ENCODE measurements around the gene SORCS1. TPM values are rescaled to one million over a fixed set of nuclear protein-coding genes. Genes with fewer than 3 reads are reported as not detected.

SORCS1 gene
- total RNA-seq, 1 experiment from 2014 or later: not detected

DNA sequence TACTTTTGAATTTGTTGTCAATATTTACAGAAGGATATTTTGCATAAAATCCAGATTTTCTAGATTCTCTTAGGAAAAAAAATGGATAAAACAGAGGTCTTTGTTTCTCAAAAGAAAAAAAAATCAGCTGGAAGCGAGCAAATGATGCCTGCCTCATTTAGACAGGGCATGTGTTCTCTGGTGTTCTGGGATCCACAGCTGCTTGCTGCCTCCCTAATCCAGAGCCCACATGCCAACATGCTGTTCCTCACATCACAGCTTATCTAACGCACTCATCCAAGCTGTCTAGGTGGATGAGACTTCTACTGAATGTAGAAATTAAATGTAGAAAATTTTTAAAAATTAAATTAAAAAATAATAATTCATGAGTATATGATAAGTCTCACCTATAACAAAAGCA lies 630.1 kb downstream of the SORCS1 start:
- no TSS peak for BruUV-seq (replicated peaks)
- POLR2A ChIA-PET: no interaction called here
- Histone ChIP-seq H4K20me1 (ENCODE audit: insufficient read depth) (no peaks in the 10 kb centered on the region), H2AFZ (ENCODE audit: low read depth, low read length, poor library complexity, severe bottlenecking) (no peak overlapping the region), H3K79me2 (ENCODE audit: insufficient read depth, low read length) (no peaks in the 10 kb centered on the region), H3K9me3 (ENCODE audit: control insufficient read depth in 1 of 2, insufficient read depth in 1 of 2, low read depth in 1 of 2, low read length in 2 of 2) (peaks cover 14 to 28% of the 10 kb centered on the region in 2 experiments), H3K9ac (ENCODE audit: low read length) (no peak overlapping the region), H3K27ac (ENCODE audit: low read depth, low read length) (no peak overlapping the region), H3K4me2 (ENCODE audit: low read length) (no peak overlapping the region), H3K4me3 (replicated peaks in 1 of 2; ENCODE audit: low read depth in 1 of 2, low read length in 2 of 2) (no peak overlapping the region), H3K4me1 (ENCODE audit: control insufficient read depth in 1 of 2, insufficient read depth in 2 of 2, low read length in 2 of 2) (no peaks in the 10 kb centered on the region), H3K9me2 (ENCODE audit: insufficient read depth) (no peaks in the 10 kb centered on the region), H3K36me3 (ENCODE audit: control insufficient read depth in 1 of 2, insufficient read depth in 2 of 2, low read length in 2 of 2) (no peaks in the 10 kb centered on the region), H3K27me3 (ENCODE audit: insufficient read depth, low read length) (no peaks in the 10 kb centered on the region)
- no peak for DNase-seq (ENCODE audit: low read depth, low spot score)
- RAD21 ChIA-PET (ENCODE audit: low non-redundant PET in 1 of 2, low total read pairs in 2 of 2, uncharacterized antibody in 2 of 2, unreplicated experiment in 2 of 2): no interaction called here
- no peak for ATAC-seq
- CTCF ChIA-PET: no interaction called here
- TF ChIP-seq SRF (IDR thresholded peaks at IDR 0.05; ENCODE audit: low read depth) (no peak), EZH2 (IDR thresholded peaks at IDR 0.05) (no peak), YY1 (IDR thresholded peaks at IDR 0.05; ENCODE audit: extremely low read depth, insufficient replicate concordance, low read depth, low read length) (no peak), SP1 (IDR thresholded peaks at IDR 0.05; ENCODE audit: low read depth) (no peak), ELF1 (IDR thresholded peaks at IDR 0.05; ENCODE audit: borderline replicate concordance, low read depth) (no peak), RAD21 (IDR thresholded peaks at IDR 0.05; ENCODE audit: low read depth) (no peak), CBX3 (IDR thresholded peaks at IDR 0.05; ENCODE audit: low read depth) (no peak), EZH2phosphoT487 (IDR thresholded peaks at IDR 0.05; ENCODE audit: borderline replicate concordance) (no peak), ZFX (IDR thresholded peaks at IDR 0.05) (no peak), POLR2AphosphoS5 (IDR thresholded peaks at IDR 0.05; ENCODE audit: low read depth, low read length) (no peak), CEBPB (IDR thresholded peaks at IDR 0.05; ENCODE audit: low read depth) (no peak), MAX (IDR thresholded peaks at IDR 0.05) (no peak)
- TF ChIP-seq, protein P1, sequence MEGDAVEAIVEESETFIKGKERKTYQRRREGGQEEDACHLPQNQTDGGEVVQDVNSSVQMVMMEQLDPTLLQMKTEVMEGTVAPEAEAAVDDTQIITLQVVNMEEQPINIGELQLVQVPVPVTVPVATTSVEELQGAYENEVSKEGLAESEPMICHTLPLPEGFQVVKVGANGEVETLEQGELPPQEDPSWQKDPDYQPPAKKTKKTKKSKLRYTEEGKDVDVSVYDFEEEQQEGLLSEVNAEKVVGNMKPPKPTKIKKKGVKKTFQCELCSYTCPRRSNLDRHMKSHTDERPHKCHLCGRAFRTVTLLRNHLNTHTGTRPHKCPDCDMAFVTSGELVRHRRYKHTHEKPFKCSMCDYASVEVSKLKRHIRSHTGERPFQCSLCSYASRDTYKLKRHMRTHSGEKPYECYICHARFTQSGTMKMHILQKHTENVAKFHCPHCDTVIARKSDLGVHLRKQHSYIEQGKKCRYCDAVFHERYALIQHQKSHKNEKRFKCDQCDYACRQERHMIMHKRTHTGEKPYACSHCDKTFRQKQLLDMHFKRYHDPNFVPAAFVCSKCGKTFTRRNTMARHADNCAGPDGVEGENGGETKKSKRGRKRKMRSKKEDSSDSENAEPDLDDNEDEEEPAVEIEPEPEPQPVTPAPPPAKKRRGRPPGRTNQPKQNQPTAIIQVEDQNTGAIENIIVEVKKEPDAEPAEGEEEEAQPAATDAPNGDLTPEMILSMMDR (IDR thresholded peaks at IDR 0.05 in 2 of 3, conservative IDR thresholded peaks at IDR 0.05 in 1 of 3; ENCODE audit: borderline replicate concordance in 1 of 3, insufficient read depth in 1 of 3, low read depth in 2 of 3, low read length in 2 of 3): no peak
- TF ChIP-seq, protein P2, sequence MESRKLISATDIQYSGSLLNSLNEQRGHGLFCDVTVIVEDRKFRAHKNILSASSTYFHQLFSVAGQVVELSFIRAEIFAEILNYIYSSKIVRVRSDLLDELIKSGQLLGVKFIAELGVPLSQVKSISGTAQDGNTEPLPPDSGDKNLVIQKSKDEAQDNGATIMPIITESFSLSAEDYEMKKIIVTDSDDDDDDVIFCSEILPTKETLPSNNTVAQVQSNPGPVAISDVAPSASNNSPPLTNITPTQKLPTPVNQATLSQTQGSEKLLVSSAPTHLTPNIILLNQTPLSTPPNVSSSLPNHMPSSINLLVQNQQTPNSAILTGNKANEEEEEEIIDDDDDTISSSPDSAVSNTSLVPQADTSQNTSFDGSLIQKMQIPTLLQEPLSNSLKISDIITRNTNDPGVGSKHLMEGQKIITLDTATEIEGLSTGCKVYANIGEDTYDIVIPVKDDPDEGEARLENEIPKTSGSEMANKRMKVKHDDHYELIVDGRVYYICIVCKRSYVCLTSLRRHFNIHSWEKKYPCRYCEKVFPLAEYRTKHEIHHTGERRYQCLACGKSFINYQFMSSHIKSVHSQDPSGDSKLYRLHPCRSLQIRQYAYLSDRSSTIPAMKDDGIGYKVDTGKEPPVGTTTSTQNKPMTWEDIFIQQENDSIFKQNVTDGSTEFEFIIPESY (IDR thresholded peaks at IDR 0.05; ENCODE audit: extremely low read depth, insufficient replicate concordance, low read length): no peak
- TF ChIP-seq, protein P3, sequence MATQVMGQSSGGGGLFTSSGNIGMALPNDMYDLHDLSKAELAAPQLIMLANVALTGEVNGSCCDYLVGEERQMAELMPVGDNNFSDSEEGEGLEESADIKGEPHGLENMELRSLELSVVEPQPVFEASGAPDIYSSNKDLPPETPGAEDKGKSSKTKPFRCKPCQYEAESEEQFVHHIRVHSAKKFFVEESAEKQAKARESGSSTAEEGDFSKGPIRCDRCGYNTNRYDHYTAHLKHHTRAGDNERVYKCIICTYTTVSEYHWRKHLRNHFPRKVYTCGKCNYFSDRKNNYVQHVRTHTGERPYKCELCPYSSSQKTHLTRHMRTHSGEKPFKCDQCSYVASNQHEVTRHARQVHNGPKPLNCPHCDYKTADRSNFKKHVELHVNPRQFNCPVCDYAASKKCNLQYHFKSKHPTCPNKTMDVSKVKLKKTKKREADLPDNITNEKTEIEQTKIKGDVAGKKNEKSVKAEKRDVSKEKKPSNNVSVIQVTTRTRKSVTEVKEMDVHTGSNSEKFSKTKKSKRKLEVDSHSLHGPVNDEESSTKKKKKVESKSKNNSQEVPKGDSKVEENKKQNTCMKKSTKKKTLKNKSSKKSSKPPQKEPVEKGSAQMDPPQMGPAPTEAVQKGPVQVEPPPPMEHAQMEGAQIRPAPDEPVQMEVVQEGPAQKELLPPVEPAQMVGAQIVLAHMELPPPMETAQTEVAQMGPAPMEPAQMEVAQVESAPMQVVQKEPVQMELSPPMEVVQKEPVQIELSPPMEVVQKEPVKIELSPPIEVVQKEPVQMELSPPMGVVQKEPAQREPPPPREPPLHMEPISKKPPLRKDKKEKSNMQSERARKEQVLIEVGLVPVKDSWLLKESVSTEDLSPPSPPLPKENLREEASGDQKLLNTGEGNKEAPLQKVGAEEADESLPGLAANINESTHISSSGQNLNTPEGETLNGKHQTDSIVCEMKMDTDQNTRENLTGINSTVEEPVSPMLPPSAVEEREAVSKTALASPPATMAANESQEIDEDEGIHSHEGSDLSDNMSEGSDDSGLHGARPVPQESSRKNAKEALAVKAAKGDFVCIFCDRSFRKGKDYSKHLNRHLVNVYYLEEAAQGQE (IDR thresholded peaks at IDR 0.05; ENCODE audit: low read depth): no peak
- intact Hi-C loops (cut with micrococcal nuclease): no loop called here

Measured in HCT116 (cell line).